ENCODE results near the gene PRKCH.

The PRKCH gene

GRCh38 chr14:61433828-61434227 is 112.4 kb downstream of the PRKCH start:
- DNase-seq = no peak

GRCh38 chr14:61434311-61434710 is 112.9 kb downstream of the PRKCH start:
- no peak for DNase-seq

- no peak for DNase-seq
These were observed 114.4 kb downstream of the PRKCH start for GRCh38 chr14:61435563-61436337.

GRCh38 chr14:61437381-61437780 is 116.0 kb downstream of the PRKCH start:
- DNase-seq = no peak

DNA sequence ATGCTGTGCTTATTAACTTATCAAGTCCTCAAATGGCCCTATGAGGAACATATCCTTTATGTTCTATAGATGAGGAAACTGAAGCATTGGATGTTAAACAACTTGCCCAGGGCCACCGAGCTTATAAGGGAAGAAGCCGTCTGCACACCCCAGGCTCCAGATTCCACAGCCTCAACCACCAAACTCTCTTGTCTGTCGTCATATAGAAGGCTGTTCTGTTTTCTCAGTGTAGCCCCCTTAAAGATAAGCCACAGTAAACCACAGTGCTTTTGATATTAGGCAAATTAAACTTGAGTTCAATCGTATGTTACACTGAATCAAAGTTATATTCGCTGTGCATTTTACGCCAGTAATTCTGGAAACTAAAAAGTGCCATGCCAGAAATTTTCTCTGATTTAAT is 116.7 kb downstream of the PRKCH start:
- no peak for DNase-seq

- DNase-seq = no peak
These were observed 117.1 kb downstream of the PRKCH start for GRCh38 chr14:61438497-61438859.

GRCh38 chr14:61438860-61439765 is 117.7 kb downstream of the PRKCH start:
- DNase-seq = peak; percentile 36 to 51

GRCh38 chr14:61439779-61440418 is 118.5 kb downstream of the PRKCH start:
- DNase-seq = no peak

- no peak for DNase-seq
These were observed 122.1 kb downstream of the PRKCH start for GRCh38 chr14:61443481-61443880.

GRCh38 chr14:61444215-61444768 is 122.9 kb downstream of the PRKCH start:
- DNase-seq = peak; percentile 58 to 74

GRCh38 chr14:61451491-61451890 is 130.1 kb downstream of the PRKCH start:
- DNase-seq = no peak

- DNase-seq = no peak
These were observed 130.6 kb downstream of the PRKCH start for GRCh38 chr14:61451891-61452400.

GRCh38 chr14:61452452-61452851 is 131.1 kb downstream of the PRKCH start:
- peak; percentile 56 to 67 for DNase-seq

DNA sequence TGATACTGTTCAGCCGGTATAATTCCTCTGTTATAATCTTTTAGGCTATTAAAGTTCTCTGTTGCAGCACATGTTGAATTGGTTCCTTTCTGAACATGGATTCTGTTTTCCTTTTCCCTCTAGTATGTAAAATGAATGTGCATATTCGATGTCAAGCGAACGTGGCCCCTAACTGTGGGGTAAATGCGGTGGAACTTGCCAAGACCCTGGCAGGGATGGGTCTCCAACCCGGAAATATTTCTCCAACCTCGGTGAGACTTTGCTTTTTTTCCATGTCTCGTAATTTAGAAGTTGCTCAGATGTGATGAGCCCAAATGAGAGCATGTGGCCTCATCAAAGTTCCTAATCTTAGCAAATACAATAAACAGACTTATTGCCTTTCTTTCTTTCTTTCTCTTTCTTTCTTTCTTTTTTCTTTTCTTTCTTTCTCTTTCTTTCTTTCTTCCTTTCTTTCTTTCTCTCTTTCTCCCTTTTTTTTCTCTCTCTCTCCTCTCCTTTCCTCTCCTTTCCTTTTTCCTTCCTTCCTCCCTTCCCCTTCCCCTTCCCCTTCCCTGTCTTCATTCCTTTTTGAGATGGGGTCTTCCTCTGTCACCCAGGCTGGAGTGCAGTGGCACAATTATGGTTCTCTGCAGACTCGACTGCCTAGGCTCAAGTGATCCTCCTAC is 131.9 kb downstream of the PRKCH start:
- no peak for DNase-seq

GRCh38 chr14:61454545-61454944 is 133.2 kb downstream of the PRKCH start:
- no peak for DNase-seq

- DNase-seq = no peak
These were observed 134.0 kb downstream of the PRKCH start for GRCh38 chr14:61455351-61455750.

GRCh38 chr14:61456720-61457119 is 135.3 kb downstream of the PRKCH start:
- DNase-seq = peak; percentile 84 to 90

DNA sequence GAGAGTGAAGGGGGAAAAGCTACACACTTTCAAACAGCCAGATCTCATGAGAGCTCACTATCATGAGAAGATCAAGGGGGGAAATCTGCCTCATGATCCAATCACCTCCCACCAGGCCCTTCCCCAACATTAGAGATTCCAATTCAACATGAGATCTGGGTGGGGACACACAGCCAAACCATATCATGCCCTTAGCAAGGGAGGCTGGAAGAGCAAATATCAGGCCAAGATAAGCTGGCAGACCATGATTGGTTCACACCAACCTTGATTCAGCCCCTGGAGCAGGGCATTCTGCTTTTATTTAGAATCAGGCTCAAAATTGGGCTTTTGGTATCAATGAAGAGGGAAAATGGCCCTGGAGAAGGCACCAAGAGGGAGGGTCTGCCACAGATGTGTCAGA is 137.4 kb downstream of the PRKCH start:
- no peak for DNase-seq

DNA sequence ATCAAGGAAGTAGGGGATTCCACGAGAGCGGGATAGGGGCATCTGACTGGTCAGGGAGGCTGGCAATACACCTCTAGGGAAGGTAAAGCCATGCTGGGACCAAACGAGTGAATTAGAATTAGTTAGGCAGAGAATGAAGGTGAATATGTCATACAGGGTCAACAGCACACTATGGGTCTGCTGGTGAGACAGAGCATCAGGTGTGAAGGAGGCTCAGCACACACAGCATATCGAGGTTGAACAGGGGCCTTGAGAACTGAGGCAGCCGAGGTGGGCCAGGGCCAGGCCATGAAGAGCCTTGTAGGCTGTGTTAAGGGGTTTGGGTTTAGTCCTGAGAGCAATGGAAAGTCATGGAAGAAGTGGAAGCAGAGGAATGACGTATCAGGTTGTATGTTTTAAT is 137.8 kb downstream of the PRKCH start:
- DNase-seq = no peak

DNA sequence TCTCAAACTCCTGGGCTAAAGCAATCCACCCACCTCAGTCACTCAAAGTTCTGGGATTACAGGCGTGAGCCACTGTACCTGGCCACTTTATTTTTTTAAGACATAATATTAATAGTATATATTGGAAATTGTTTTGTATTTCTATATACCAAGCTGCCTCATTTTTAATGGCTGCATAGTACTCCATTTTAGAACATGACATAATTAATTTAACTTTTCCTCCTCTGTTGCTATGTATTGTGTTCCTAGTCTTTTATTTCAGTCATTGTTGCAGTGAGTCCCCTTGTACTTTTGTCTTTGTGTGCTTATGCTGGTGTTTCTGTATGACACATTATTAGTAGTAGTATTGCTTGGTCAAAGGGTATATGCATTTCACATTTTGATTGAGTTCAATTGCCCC is 138.7 kb downstream of the PRKCH start:
- DNase-seq = no peak

GRCh38 chr14:61460718-61461611 is 139.6 kb downstream of the PRKCH start:
- peak in 1 of 2 experiments; percentile 42 for DNase-seq

All from activated CD4-positive, alpha-beta T cell treated with anti-CD3 and anti-CD28 coated beads, Interleukin-2, amount 50 U/mL, for 48 hours (primary cell).